Endothelial cell (in vitro differentiated cells): ENCODE measurements around the gene COX5A. TPM values are rescaled to one million over a fixed set of nuclear protein-coding genes. Genes with fewer than 3 reads are reported as not detected.

Experiments used
- DNase-seq: peaks from one replicate; pipeline ENCODE4 v3.0.0; 2021; ENCODE audit warnings: low spot score
- H3K27ac Mint-ChIP-seq: one replicate; pipeline ENCODE4 v1.8.0; 2021; ENCODE audit warnings: mixed read lengths, inconsistent platforms; ENCODE audit not compliant: unreplicated experiment
- H3K27me3 Mint-ChIP-seq: one replicate; pipeline ENCODE4 v1.8.0; 2021; ENCODE audit warnings: mild to moderate bottlenecking, moderate library complexity, mixed read lengths, inconsistent platforms; ENCODE audit not compliant: unreplicated experiment
- H3K36me3 Mint-ChIP-seq: one replicate; pipeline ENCODE4 v1.8.0; 2021; ENCODE audit warnings: mild to moderate bottlenecking, low read depth, mixed read lengths, inconsistent platforms; ENCODE audit not compliant: unreplicated experiment
- H3K4me1 Mint-ChIP-seq: one replicate; pipeline ENCODE4 v1.8.0; 2021; ENCODE audit warnings: mild to moderate bottlenecking, mixed read lengths, inconsistent platforms; ENCODE audit not compliant: unreplicated experiment
- H3K4me3 Mint-ChIP-seq: one replicate; pipeline ENCODE4 v1.8.0; 2021; ENCODE audit warnings: mild to moderate bottlenecking, mixed read lengths, inconsistent platforms; ENCODE audit not compliant: unreplicated experiment
- H3K9me3 Mint-ChIP-seq: one replicate; pipeline ENCODE4 v1.8.0; 2021; ENCODE audit warnings: mixed read lengths, inconsistent platforms; ENCODE audit not compliant: unreplicated experiment
- total RNA-seq: library from RNA; stranded (reverse); fragmentation: NEBNext Ultra II Directional; extraction: Animal tissue kit (Norgen Biotek cat#: 25700); gene quantifications from one replicate; pipeline ENCODE4 v1.2.1, GENCODE V29; 2021; ENCODE audit not compliant: unreplicated experiment
- TF ChIP-seq, protein P1 (sequence below): fragments of 200-600 bp; sonication (generic); IDR thresholded peaks from one replicate; pipeline ENCODE4 v1.5.0; 2021; ENCODE audit warnings: antibody characterized with exemption; ENCODE audit not compliant: unreplicated experiment

The COX5A gene
- total RNA-seq, 1 donor from 2014 or later = 182 TPM

GRCh38 chr15:74870436-74871215, 67.2 kb downstream of the COX5A start:
- peak overlapping the region; percentile 62 for H3K4me3 Mint-ChIP-seq
- peaks cover 10% of the 10 kb centered on the region for H3K27me3 Mint-ChIP-seq
- H3K36me3 Mint-ChIP-seq = peaks cover 20% of the 10 kb centered on the region
- H3K4me1 Mint-ChIP-seq = peaks cover 46% of the 10 kb centered on the region
- TF ChIP-seq, protein P1, sequence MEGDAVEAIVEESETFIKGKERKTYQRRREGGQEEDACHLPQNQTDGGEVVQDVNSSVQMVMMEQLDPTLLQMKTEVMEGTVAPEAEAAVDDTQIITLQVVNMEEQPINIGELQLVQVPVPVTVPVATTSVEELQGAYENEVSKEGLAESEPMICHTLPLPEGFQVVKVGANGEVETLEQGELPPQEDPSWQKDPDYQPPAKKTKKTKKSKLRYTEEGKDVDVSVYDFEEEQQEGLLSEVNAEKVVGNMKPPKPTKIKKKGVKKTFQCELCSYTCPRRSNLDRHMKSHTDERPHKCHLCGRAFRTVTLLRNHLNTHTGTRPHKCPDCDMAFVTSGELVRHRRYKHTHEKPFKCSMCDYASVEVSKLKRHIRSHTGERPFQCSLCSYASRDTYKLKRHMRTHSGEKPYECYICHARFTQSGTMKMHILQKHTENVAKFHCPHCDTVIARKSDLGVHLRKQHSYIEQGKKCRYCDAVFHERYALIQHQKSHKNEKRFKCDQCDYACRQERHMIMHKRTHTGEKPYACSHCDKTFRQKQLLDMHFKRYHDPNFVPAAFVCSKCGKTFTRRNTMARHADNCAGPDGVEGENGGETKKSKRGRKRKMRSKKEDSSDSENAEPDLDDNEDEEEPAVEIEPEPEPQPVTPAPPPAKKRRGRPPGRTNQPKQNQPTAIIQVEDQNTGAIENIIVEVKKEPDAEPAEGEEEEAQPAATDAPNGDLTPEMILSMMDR = no peak
- H3K27ac Mint-ChIP-seq = peak overlapping the region; percentile 61
- peaks cover 5% of the 10 kb centered on the region for H3K9me3 Mint-ChIP-seq
- no peak for DNase-seq

Other genes starting within 250 kb of the COX5A start
- 71.0 TPM for gene EDC3, start 242.0 kb downstream of the COX5A start, total RNA-seq
- gene CYP1A1, start 212.5 kb downstream of the COX5A start, total RNA-seq = 7.0 TPM
- gene CYP1A2, start 189.2 kb downstream of the COX5A start, total RNA-seq = not detected
- gene CSK, start 156.0 kb downstream of the COX5A start, total RNA-seq = 100 TPM
- gene LMAN1L, start 125.2 kb downstream of the COX5A start, total RNA-seq = not detected
- gene CPLX3, start 111.4 kb downstream of the COX5A start, total RNA-seq = not detected
- gene ULK3, start 94.9 kb downstream of the COX5A start, total RNA-seq = 25.6 TPM
- 56.1 TPM for gene SCAMP2, start 64.7 kb downstream of the COX5A start, total RNA-seq
- gene MPI, start 48.0 kb downstream of the COX5A start, total RNA-seq = 22.2 TPM
- 70.0 TPM for gene FAM219B, start 31.2 kb downstream of the COX5A start, total RNA-seq
- gene RPP25, start 18.7 kb upstream of the COX5A start, total RNA-seq = 24.0 TPM
- gene SCAMP5, start 57.5 kb upstream of the COX5A start, total RNA-seq = 132 TPM
- 25.0 TPM for gene PPCDC, start 85.5 kb upstream of the COX5A start, total RNA-seq